NT2/D1 (cell line): ENCODE data around the gene DBX1.

Experiments used
- DNase-seq: peaks from one replicate; pipeline ENCODE4 v3.0.0-alpha.2; 2011; ENCODE audit warnings: low read depth, low spot score
- H3K27me3 ChIP-seq: 2 replicates; pipeline ENCODE4 v1.6.0; 2011; ENCODE audit warnings: mild to moderate bottlenecking; ENCODE audit not compliant: insufficient read length, insufficient read depth
- H3K36me3 ChIP-seq: 2 replicates; pipeline ENCODE4 v1.6.1; 2011; ENCODE audit warnings: mild to moderate bottlenecking, low read length, mixed read lengths; ENCODE audit not compliant: insufficient read depth, insufficient read length
- H3K4me1 ChIP-seq: 2 replicates; pipeline ENCODE4 v1.5.1; 2011; ENCODE audit not compliant: insufficient read depth, insufficient read length
- H3K4me3 ChIP-seq: 2 replicates; pipeline ENCODE4 v1.5.1; 2011; ENCODE audit warnings: low read depth; ENCODE audit not compliant: insufficient read length
- H3K9ac ChIP-seq: 2 replicates; pipeline ENCODE4 v1.6.0; 2011; ENCODE audit warnings: low read depth; ENCODE audit not compliant: insufficient read length
- H3K9me3 ChIP-seq: 2 replicates; pipeline ENCODE4 v1.5.1; 2011; ENCODE audit warnings: mild to moderate bottlenecking, low read length; ENCODE audit not compliant: insufficient read depth
- SUZ12 ChIP-seq: IDR thresholded peaks from 2 replicates; pipeline ENCODE4 v1.6.1; 2011; ENCODE audit not compliant: insufficient read length, insufficient read depth; ENCODE audit errors: extremely low read depth
- YY1 ChIP-seq: IDR thresholded peaks from 2 replicates; pipeline ENCODE4 v1.6.1; 2011; ENCODE audit not compliant: insufficient read length, insufficient read depth
- ZNF274 ChIP-seq: IDR thresholded peaks from 2 replicates; pipeline ENCODE4 v1.6.1; 2011; ENCODE audit warnings: mild to moderate bottlenecking, low read depth, low read length

Gene DBX1

DNA sequence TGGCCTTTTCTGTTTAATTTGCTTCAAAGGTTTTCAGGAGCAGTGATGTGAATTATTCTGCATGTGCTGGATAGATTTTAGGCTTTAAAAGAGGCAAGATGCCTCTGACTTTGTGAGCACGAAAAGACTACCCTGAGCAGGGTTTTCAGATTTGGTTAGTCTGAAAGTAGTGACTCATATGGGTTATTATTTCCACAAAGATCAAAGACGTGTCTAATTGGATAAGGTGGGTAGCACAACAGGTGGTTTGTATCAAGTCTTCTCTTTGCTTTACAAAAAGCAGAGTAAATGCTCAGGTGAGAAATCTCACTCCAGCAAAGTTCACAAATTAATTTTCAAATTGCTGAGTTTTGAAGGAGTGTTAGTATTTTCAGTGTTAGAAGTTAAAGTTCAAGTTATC lies 37.6 kb upstream of the DBX1 start:
- no peaks in the 10 kb centered on the region for H3K4me1 ChIP-seq
- H3K9ac ChIP-seq = no peak overlapping the region
- no peaks in the 10 kb centered on the region for H3K27me3 ChIP-seq
- no peaks in the 10 kb centered on the region for H3K36me3 ChIP-seq
- no peaks in the 10 kb centered on the region for H3K9me3 ChIP-seq
- no peak overlapping the region for H3K4me3 ChIP-seq
- no peak for DNase-seq
- no peak for TF ChIP-seq YY1
- TF ChIP-seq ZNF274 = no peak
- TF ChIP-seq SUZ12 = no peak

DNA sequence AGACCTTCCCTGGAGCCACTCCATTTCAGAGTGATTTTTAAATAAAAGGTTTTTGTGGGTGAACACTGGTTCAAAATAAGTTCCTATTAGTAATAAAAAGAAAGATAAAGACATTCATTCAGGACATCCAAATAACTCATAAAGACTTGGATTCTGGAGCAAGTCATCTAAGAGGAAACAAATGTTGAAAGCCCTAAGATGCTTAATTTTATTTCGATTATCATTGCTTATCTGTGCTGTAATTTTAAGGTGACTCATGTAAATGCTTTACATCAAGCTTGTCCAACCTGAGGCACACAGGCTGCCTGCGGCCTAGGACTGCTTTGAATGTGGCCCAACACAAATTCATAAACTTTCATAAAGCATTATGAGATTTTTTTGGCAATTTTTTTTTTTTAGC lies 34.2 kb upstream of the DBX1 start:
- no peaks in the 10 kb centered on the region for H3K4me1 ChIP-seq
- H3K27me3 ChIP-seq = no peaks in the 10 kb centered on the region
- no peaks in the 10 kb centered on the region for H3K9me3 ChIP-seq
- H3K4me3 ChIP-seq = no peak overlapping the region
- H3K9ac ChIP-seq = no peak overlapping the region
- H3K36me3 ChIP-seq = no peaks in the 10 kb centered on the region
- DNase-seq = no peak
- TF ChIP-seq SUZ12 (no peak), YY1 (no peak), ZNF274 (no peak)

DNA sequence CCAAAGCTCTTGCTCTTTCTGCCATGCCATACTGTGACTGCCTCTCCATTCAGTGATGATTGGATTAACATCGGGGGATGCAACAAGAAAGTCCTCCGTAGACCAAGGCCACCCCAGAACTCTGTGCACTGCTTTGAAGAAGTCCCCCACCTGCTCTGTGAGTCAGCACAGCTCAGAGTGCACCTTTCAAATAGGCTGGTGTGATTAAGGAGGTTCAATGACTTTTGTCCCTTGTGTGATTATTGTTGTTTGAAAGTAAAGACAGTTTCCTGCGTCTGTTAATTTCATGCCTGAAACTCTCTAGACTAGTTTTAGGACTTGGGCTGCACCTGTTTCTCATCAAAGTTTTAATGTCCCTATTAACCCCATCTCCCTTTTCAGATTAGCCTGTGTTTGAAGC lies 33.0 kb upstream of the DBX1 start:
- Histone ChIP-seq H3K9me3 (no peaks in the 10 kb centered on the region), H3K27me3 (no peaks in the 10 kb centered on the region), H3K9ac (no peak overlapping the region), H3K4me1 (no peaks in the 10 kb centered on the region), H3K4me3 (no peak overlapping the region), H3K36me3 (no peaks in the 10 kb centered on the region)
- DNase-seq = no peak
- TF ChIP-seq SUZ12 (no peak), YY1 (no peak), ZNF274 (no peak)

DNA sequence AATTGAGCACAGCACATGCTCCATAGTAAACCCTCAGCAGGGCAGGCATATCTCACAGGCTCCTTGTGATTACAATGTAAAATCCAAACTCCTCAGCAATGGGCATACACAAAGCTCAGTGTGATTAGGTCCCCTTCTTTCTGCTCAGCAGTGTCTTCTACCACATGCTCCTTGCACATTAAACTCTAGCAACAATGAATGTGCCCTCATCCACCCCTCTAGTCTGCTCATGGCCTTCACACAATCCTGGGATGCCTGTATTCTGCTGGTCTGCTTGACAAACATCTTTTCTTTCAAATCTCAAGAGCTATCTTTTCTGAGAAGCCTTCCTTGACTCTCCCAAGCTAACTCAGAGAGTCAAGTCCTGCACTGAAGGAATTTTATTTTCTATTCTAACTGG lies 32.4 kb upstream of the DBX1 start:
- Histone ChIP-seq H3K9ac (no peak overlapping the region), H3K4me1 (no peaks in the 10 kb centered on the region), H3K27me3 (no peaks in the 10 kb centered on the region), H3K4me3 (no peak overlapping the region), H3K9me3 (no peaks in the 10 kb centered on the region), H3K36me3 (no peaks in the 10 kb centered on the region)
- DNase-seq = no peak
- TF ChIP-seq ZNF274 (no peak), YY1 (no peak), SUZ12 (no peak)

DNA sequence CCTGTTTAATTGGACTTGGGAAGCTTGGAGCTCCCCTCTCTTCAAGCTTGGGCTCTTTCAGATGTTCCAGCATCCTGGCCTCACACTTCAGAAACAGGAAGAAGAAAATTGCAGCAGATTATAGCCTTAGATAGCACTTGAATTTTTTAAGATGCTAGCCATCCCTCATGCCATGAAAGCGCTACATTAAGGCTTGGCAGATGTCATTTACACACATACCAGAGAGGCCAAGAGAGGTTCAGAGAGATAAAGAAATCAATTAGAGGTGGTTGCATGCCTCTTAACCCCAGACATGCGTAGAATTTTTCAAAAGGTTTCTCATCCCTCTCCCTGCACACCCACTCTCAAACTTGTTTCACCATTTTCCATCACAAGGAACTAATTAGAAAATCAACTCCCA lies 31.9 kb upstream of the DBX1 start:
- H3K9ac ChIP-seq = no peak overlapping the region
- no peaks in the 10 kb centered on the region for H3K9me3 ChIP-seq
- no peak for TF ChIP-seq YY1
- no peak for TF ChIP-seq SUZ12
- TF ChIP-seq ZNF274 = no peak
- H3K4me3 ChIP-seq = no peak overlapping the region
- no peaks in the 10 kb centered on the region for H3K4me1 ChIP-seq
- DNase-seq = no peak
- H3K36me3 ChIP-seq = no peaks in the 10 kb centered on the region
- H3K27me3 ChIP-seq = no peaks in the 10 kb centered on the region

- Histone ChIP-seq H3K4me3 (no peak overlapping the region), H3K9ac (no peak overlapping the region), H3K36me3 (no peaks in the 10 kb centered on the region), H3K27me3 (no peaks in the 10 kb centered on the region), H3K9me3 (peaks cover 8% of the 10 kb centered on the region; the same call in 1 of the 2 replicates), H3K4me1 (no peaks in the 10 kb centered on the region)
- DNase-seq = no peak
- no peak for TF ChIP-seq ZNF274
- TF ChIP-seq SUZ12 = no peak
- TF ChIP-seq YY1 = no peak
These were observed 18.7 kb upstream of the DBX1 start for GRCh38 chr11:20178976-20179375.

DNA sequence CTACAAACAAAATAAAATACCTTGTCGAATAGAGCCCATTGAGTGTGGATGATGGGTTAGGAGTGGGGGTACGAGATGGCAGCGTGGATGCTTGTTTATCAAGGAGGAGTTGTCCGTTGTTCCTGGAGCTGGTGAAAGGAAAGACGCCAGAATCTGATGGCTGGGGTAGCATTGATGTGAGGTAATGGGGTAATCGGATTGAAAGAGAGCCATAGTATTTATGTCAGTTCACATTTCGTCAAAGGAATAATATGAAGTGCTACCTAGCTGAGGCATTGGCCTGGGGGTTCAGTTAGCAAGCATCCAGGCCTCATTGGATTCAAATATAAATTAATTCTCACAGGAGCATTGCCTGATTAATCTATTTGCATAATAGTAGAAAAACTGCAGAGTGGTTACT lies 16.9 kb upstream of the DBX1 start:
- Histone ChIP-seq H3K4me3 (no peak overlapping the region), H3K9me3 (peaks cover 6% of the 10 kb centered on the region; the same call in 1 of the 2 replicates), H3K4me1 (no peaks in the 10 kb centered on the region), H3K27me3 (no peaks in the 10 kb centered on the region), H3K9ac (no peak overlapping the region), H3K36me3 (no peaks in the 10 kb centered on the region)
- no peak for TF ChIP-seq ZNF274
- no peak for TF ChIP-seq SUZ12
- no peak for TF ChIP-seq YY1
- DNase-seq = no peak
